Endothelial cell (in vitro differentiated cells): ENCODE results near the gene AGBL1. TPM values are rescaled to one million over a fixed set of nuclear protein-coding genes. Genes with fewer than 3 reads are reported as not detected.

Experiments
- DNase-seq: peaks from one replicate; pipeline ENCODE4 v3.0.0; 2021; ENCODE audit warnings: low spot score
- H3K27ac Mint-ChIP-seq: one replicate; pipeline ENCODE4 v1.8.0; 2021; ENCODE audit warnings: mixed read lengths, inconsistent platforms; ENCODE audit not compliant: unreplicated experiment
- H3K27me3 Mint-ChIP-seq: one replicate; pipeline ENCODE4 v1.8.0; 2021; ENCODE audit warnings: mild to moderate bottlenecking, moderate library complexity, mixed read lengths, inconsistent platforms; ENCODE audit not compliant: unreplicated experiment
- H3K36me3 Mint-ChIP-seq: one replicate; pipeline ENCODE4 v1.8.0; 2021; ENCODE audit warnings: mild to moderate bottlenecking, low read depth, mixed read lengths, inconsistent platforms; ENCODE audit not compliant: unreplicated experiment
- H3K4me1 Mint-ChIP-seq: one replicate; pipeline ENCODE4 v1.8.0; 2021; ENCODE audit warnings: mild to moderate bottlenecking, mixed read lengths, inconsistent platforms; ENCODE audit not compliant: unreplicated experiment
- H3K4me3 Mint-ChIP-seq: one replicate; pipeline ENCODE4 v1.8.0; 2021; ENCODE audit warnings: mild to moderate bottlenecking, mixed read lengths, inconsistent platforms; ENCODE audit not compliant: unreplicated experiment
- H3K9me3 Mint-ChIP-seq: one replicate; pipeline ENCODE4 v1.8.0; 2021; ENCODE audit warnings: mixed read lengths, inconsistent platforms; ENCODE audit not compliant: unreplicated experiment
- total RNA-seq: library from RNA; stranded (reverse); fragmentation: NEBNext Ultra II Directional; extraction: Animal tissue kit (Norgen Biotek cat#: 25700); gene quantifications from one replicate; pipeline ENCODE4 v1.2.1, GENCODE V29; 2021; ENCODE audit not compliant: unreplicated experiment
- TF ChIP-seq, protein P1 (sequence below): fragments of 200-600 bp; sonication (generic); IDR thresholded peaks from one replicate; pipeline ENCODE4 v1.5.0; 2021; ENCODE audit warnings: antibody characterized with exemption; ENCODE audit not compliant: unreplicated experiment

Gene AGBL1
- total RNA-seq, 1 donor from 2014 or later = 0.03 TPM

DNA sequence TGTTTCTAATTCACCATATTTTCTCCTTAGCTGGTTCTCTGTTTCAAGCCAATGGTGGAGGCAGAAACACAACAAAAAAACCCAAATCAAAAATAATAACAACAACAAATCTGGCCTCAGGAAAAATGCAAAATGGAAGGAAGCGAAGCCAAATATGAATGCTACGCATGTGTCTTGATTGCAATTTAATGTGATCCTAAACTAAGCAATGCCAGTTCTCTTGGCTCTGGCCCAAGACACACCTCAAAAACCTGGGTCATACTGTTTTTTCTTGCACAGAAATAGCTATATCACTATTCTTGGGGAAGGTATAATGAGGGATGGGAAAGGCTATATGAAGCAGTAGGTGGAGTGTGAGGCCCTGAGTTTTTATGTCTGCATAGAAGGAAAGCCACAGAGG, 724.7 kb downstream of the AGBL1 start:
- TF ChIP-seq, protein P1, sequence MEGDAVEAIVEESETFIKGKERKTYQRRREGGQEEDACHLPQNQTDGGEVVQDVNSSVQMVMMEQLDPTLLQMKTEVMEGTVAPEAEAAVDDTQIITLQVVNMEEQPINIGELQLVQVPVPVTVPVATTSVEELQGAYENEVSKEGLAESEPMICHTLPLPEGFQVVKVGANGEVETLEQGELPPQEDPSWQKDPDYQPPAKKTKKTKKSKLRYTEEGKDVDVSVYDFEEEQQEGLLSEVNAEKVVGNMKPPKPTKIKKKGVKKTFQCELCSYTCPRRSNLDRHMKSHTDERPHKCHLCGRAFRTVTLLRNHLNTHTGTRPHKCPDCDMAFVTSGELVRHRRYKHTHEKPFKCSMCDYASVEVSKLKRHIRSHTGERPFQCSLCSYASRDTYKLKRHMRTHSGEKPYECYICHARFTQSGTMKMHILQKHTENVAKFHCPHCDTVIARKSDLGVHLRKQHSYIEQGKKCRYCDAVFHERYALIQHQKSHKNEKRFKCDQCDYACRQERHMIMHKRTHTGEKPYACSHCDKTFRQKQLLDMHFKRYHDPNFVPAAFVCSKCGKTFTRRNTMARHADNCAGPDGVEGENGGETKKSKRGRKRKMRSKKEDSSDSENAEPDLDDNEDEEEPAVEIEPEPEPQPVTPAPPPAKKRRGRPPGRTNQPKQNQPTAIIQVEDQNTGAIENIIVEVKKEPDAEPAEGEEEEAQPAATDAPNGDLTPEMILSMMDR = no peak
- Mint-ChIP-seq H3K27ac (no peak overlapping the region), H3K36me3 (no peaks in the 10 kb centered on the region), H3K9me3 (no peaks in the 10 kb centered on the region), H3K4me1 (no peaks in the 10 kb centered on the region), H3K4me3 (no peak overlapping the region), H3K27me3 (no peaks in the 10 kb centered on the region)
- no peak for DNase-seq

DNA sequence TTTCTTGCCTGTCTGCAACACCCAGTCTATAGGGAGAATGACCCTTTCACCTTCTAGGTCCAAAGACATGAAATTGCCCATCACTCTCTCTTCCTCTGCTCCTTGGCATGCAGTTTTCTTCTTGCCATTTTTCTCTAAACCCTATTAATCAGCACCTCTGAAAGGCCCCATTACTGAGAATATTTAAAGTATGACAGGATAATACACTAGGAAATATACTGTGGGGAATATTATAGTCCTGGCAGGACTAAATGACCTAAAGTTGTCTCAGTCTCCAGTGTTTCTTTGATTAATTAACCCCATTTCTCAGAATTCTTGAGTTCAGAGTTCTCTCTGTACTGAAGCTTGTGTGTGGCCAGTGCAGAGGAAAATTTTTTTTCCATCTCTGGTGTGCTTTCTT, 730.7 kb downstream of the AGBL1 start:
- Mint-ChIP-seq H3K4me3 (no peak overlapping the region), H3K27me3 (no peaks in the 10 kb centered on the region), H3K36me3 (no peaks in the 10 kb centered on the region), H3K27ac (no peak overlapping the region), H3K9me3 (no peaks in the 10 kb centered on the region), H3K4me1 (no peaks in the 10 kb centered on the region)
- TF ChIP-seq, protein P1 = no peak
- DNase-seq = no peak

DNA sequence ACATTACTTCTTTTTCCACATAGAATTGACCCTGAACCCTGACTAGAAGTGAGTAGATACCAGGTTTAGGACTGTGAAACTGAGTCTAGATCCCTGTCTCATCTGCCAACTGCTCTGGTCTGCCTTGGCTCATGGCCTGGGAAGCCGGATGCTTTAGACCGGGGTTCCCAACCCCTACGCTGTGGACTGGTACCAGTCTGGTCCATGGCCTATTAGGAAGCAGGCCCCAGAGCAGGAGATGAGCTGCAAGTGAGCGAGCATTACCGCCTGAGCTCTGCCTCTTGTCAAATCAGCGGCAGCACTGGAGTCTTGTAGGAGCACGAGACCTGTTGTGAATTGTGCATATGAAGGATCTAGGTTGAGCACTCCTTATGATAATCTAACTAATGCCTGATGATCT, 734.2 kb downstream of the AGBL1 start:
- no peak for DNase-seq
- Mint-ChIP-seq H3K27ac (no peak overlapping the region), H3K9me3 (no peaks in the 10 kb centered on the region), H3K4me1 (no peaks in the 10 kb centered on the region), H3K27me3 (peaks cover 1% of the 10 kb centered on the region), H3K36me3 (no peaks in the 10 kb centered on the region), H3K4me3 (no peak overlapping the region)
- TF ChIP-seq, protein P1 = no peak

DNA sequence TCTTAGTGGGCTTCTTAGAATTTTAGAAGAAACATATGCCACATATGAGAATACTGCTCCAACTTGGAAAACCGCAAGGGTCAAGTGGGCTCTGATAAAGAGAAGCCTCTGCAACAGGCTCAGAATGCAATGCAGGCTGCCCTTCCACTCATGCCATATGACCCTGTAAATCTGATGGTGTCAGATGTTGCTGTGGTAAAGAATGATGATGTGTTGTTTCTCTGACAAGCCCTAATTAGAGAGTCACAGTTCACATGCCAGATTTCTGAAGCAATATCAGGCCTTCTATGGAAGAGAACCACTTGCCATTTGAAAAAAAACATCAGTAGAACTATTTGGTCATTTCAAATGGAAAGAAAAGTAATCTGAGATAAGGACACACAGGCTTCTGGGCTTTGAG, 749.6 kb downstream of the AGBL1 start:
- TF ChIP-seq, protein P1 = no peak
- no peak for DNase-seq
- Mint-ChIP-seq H3K9me3 (no peaks in the 10 kb centered on the region), H3K27ac (no peak overlapping the region), H3K4me3 (no peak overlapping the region), H3K27me3 (peaks cover 3% of the 10 kb centered on the region), H3K4me1 (no peaks in the 10 kb centered on the region), H3K36me3 (no peaks in the 10 kb centered on the region)

DNA sequence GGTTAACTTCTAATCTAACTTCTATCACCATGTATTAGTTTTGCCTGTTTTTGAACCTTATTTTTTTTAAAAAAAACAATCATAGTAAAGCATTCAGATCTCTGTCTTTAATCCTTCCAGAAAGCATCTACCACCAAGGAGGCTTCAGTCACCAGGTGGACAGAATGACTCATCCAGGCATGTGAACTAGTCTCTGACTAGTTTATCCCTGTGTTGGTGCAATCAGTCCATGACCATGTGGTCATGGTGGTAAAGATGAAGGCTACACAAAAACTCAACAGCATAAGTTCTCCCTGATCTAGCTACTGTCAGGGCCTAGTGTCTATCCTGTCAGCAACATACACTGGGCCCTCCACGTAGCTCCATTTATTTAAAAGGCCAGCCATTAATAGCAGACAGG, 750.6 kb downstream of the AGBL1 start:
- H3K27me3 Mint-ChIP-seq = peaks cover 3% of the 10 kb centered on the region
- TF ChIP-seq, protein P1 = no peak
- no peak overlapping the region for H3K27ac Mint-ChIP-seq
- H3K4me1 Mint-ChIP-seq = no peaks in the 10 kb centered on the region
- no peaks in the 10 kb centered on the region for H3K9me3 Mint-ChIP-seq
- no peak for DNase-seq
- no peaks in the 10 kb centered on the region for H3K36me3 Mint-ChIP-seq
- H3K4me3 Mint-ChIP-seq = no peak overlapping the region
